Neural progenitor cell (in vitro differentiated cells): ENCODE measurements around the gene POPDC2. TPM values are rescaled to one million over a fixed set of nuclear protein-coding genes. Genes with fewer than 3 reads are reported as not detected.

Experiments used
- DNase-seq: peaks from one replicate; pipeline ENCODE4 v3.0.0-alpha.2; 2016; ENCODE audit warnings: low spot score
- H2AFZ ChIP-seq: fragments of 200-600 bp; sonication (generic); replicated peaks from 2 replicates; pipeline ENCODE4 v1.6.1; 2016; ENCODE audit warnings: antibody characterized with exemption
- H3F3A ChIP-seq: fragments of 200-600 bp; sonication (generic); 2 replicates; pipeline ENCODE4 v1.6.1; 2016; ENCODE audit warnings: antibody characterized with exemption, low read depth
- H3K27ac ChIP-seq: fragments of 200-600 bp; sonication (generic); 2 replicates; pipeline ENCODE4 v1.5.1; 2016; ENCODE audit warnings: mild to moderate bottlenecking
- H3K27me3 ChIP-seq: fragments of 200-600 bp; sonication (generic); 2 replicates; pipeline ENCODE4 v1.6.1; 2016; ENCODE audit warnings: mild to moderate bottlenecking, moderate library complexity
- H3K36me3 ChIP-seq: fragments of 200-600 bp; sonication (generic); 2 replicates; pipeline ENCODE4 v1.5.1; 2016
- H3K4me1 ChIP-seq: fragments of 200-600 bp; sonication (generic); 2 replicates; pipeline ENCODE4 v1.6.1; 2016; ENCODE audit warnings: mixed run types
- H3K4me2 ChIP-seq: fragments of 200-600 bp; sonication (generic); 2 replicates; pipeline ENCODE4 v1.6.1; 2016
- H3K4me3 ChIP-seq: fragments of 200-600 bp; sonication (generic); 2 replicates; pipeline ENCODE4 v1.5.1; 2016
- H3K79me2 ChIP-seq: fragments of 200-600 bp; sonication (generic); 2 replicates; pipeline ENCODE4 v1.6.1; 2016; ENCODE audit warnings: low read depth
- H3K9ac ChIP-seq: fragments of 200-600 bp; sonication (generic); 2 replicates; pipeline ENCODE4 v1.6.1; 2016
- H3K9me3 ChIP-seq: fragments of 200-600 bp; sonication (generic); 2 replicates; pipeline ENCODE4 v1.5.1; 2016; ENCODE audit warnings: low read depth
- H4K20me1 ChIP-seq: fragments of 200-600 bp; sonication (generic); 2 replicates; pipeline ENCODE4 v1.6.1; 2016; ENCODE audit warnings: low read depth
- H3K27ac Mint-ChIP-seq: 3 replicates; pipeline ENCODE4 v1.8.0; 2021; ENCODE audit warnings: mixed read lengths
- H3K27me3 Mint-ChIP-seq: 2 replicates; pipeline ENCODE4 v1.8.0; 2022; ENCODE audit warnings: low read depth, mild to moderate bottlenecking, inconsistent platforms, moderate library complexity, mixed read lengths; ENCODE audit not compliant: insufficient read depth
- H3K36me3 Mint-ChIP-seq: 3 replicates; pipeline ENCODE4 v1.8.0; 2021; ENCODE audit warnings: mixed read lengths
- H3K4me1 Mint-ChIP-seq: 3 replicates; pipeline ENCODE4 v1.8.0; 2021; ENCODE audit warnings: mixed read lengths
- H3K4me3 Mint-ChIP-seq: 3 replicates; pipeline ENCODE4 v1.8.0; 2021; ENCODE audit warnings: mild to moderate bottlenecking, moderate library complexity, mixed read lengths
- H3K9me3 Mint-ChIP-seq: 3 replicates; pipeline ENCODE4 v1.8.0; 2020; ENCODE audit warnings: mixed read lengths
- CTCF ChIP-seq: fragments of 200-600 bp; sonication (generic); IDR thresholded peaks from 2 replicates; pipeline ENCODE4 v1.5.1; 2017; ENCODE audit warnings: antibody characterized with exemption, mild to moderate bottlenecking
- EZH2 ChIP-seq: fragments of 200-600 bp; sonication (generic); IDR thresholded peaks from 2 replicates; pipeline ENCODE4 v1.6.1; 2017; ENCODE audit warnings: antibody characterized with exemption, mild to moderate bottlenecking, moderate library complexity
- EZH2phosphoT487 ChIP-seq: fragments of 200-600 bp; sonication (generic); IDR thresholded peaks from 2 replicates; pipeline ENCODE4 v1.6.1; 2017; ENCODE audit warnings: antibody characterized with exemption
- total RNA-seq: library from RNA; depleted of rRNA; stranded (reverse); fragments of >200 nt; gene quantifications from 2 replicates; pipeline ENCODE4 v1.2.3, GENCODE V29; 2015; ENCODE audit warnings: low replicate concordance

Gene POPDC2
- total RNA-seq, 1 donor from 2014 or later: 0.95 TPM

GRCh38 chr3:119601154-119601553 is 59.2 kb downstream of the POPDC2 start:
- H3K9me3 ChIP-seq: no peaks in the 10 kb centered on the region
- Mint-ChIP-seq H3K27ac (no peak overlapping the region), H3K36me3 (no peaks in the 10 kb centered on the region), H3K9me3 (no peaks in the 10 kb centered on the region), H3K27me3 (peaks cover 3% of the 10 kb centered on the region), H3K4me1 (no peaks in the 10 kb centered on the region), H3K4me3 (no peak overlapping the region)
- no peak for DNase-seq
- no peaks in the 10 kb centered on the region for H3F3A ChIP-seq
- H3K27me3 ChIP-seq: no peaks in the 10 kb centered on the region
- H3K4me3 ChIP-seq: no peak overlapping the region
- TF ChIP-seq EZH2 (no peak), CTCF (no peak), EZH2phosphoT487 (no peak)
- no peak overlapping the region for H3K27ac ChIP-seq
- H4K20me1 ChIP-seq: no peaks in the 10 kb centered on the region
- H3K36me3 ChIP-seq: no peaks in the 10 kb centered on the region
- H3K4me2 ChIP-seq: no peak overlapping the region
- H3K79me2 ChIP-seq: no peaks in the 10 kb centered on the region
- peak overlapping the region; percentile 70 for H2AFZ ChIP-seq
- peaks cover 4% of the 10 kb centered on the region for H3K4me1 ChIP-seq
- H3K9ac ChIP-seq: no peak overlapping the region

- no peaks in the 10 kb centered on the region for H3K36me3 ChIP-seq
- Mint-ChIP-seq H3K9me3 (no peaks in the 10 kb centered on the region), H3K4me3 (no peak overlapping the region), H3K27ac (no peak overlapping the region), H3K27me3 (peaks cover 4% of the 10 kb centered on the region), H3K4me1 (no peaks in the 10 kb centered on the region), H3K36me3 (no peaks in the 10 kb centered on the region)
- DNase-seq: peak; percentile 66
- H3F3A ChIP-seq: no peaks in the 10 kb centered on the region
- H3K4me3 ChIP-seq: no peak overlapping the region
- H2AFZ ChIP-seq: peak overlapping the region; percentile 70
- H4K20me1 ChIP-seq: no peaks in the 10 kb centered on the region
- H3K4me2 ChIP-seq: no peak overlapping the region
- TF ChIP-seq EZH2phosphoT487 (no peak), CTCF (peak; percentile 65)
- no peaks in the 10 kb centered on the region for H3K9me3 ChIP-seq
- no peak overlapping the region for H3K9ac ChIP-seq
- no peak overlapping the region for H3K27ac ChIP-seq
- H3K4me1 ChIP-seq: peaks cover 4% of the 10 kb centered on the region
- H3K27me3 ChIP-seq: no peaks in the 10 kb centered on the region
- no peaks in the 10 kb centered on the region for H3K79me2 ChIP-seq
Measured at GRCh38 chr3:119600732-119601131, 59.7 kb downstream of the POPDC2 start.

DNA sequence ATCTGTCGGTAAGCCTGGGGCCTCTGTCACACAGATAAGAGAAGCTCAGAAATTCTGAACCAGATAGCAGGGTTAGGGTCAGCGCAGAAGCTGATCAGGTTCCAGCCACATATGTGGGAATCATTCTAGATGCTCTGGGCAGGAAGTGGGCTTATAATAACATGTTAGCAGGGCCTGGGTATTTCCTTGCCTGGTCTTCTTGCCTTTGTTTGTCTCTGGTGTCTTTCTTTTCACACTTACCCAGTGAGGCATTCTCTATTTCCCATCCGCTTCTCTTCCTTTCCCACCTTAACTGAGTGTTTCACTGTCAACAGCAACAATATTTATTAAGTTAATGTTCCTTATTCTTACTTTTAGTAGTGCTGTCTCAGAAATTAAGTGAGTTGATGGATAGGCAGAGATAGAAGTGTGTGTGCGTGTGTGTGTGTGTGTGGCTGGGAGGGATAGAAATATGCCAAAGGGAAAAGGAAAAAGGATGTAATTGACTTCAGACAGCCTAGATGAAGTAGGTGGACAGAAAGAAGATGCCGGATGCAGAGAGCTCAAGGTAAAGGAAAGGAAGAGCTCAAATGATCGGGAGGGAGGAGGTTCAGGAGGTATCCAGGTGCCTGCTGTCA is 60.7 kb downstream of the POPDC2 start:
- Mint-ChIP-seq H3K4me1 (no peaks in the 10 kb centered on the region), H3K4me3 (no peak overlapping the region), H3K27ac (no peak overlapping the region), H3K9me3 (no peaks in the 10 kb centered on the region), H3K36me3 (no peaks in the 10 kb centered on the region), H3K27me3 (peaks cover 5% of the 10 kb centered on the region)
- H3K4me3 ChIP-seq: no peak overlapping the region
- no peaks in the 10 kb centered on the region for H3K79me2 ChIP-seq
- no peaks in the 10 kb centered on the region for H3F3A ChIP-seq
- H2AFZ ChIP-seq: no peak overlapping the region
- H3K4me2 ChIP-seq: no peak overlapping the region
- H3K36me3 ChIP-seq: no peaks in the 10 kb centered on the region
- TF ChIP-seq EZH2phosphoT487 (no peak), EZH2 (no peak), CTCF (no peak)
- H3K9ac ChIP-seq: no peak overlapping the region
- DNase-seq: no peak
- H3K9me3 ChIP-seq: no peaks in the 10 kb centered on the region
- H3K27ac ChIP-seq: no peak overlapping the region
- no peaks in the 10 kb centered on the region for H4K20me1 ChIP-seq
- no peaks in the 10 kb centered on the region for H3K27me3 ChIP-seq
- H3K4me1 ChIP-seq: peaks cover 4% of the 10 kb centered on the region
